ENCODE data around the gene PHLDA1. TPM values are rescaled to one million over a fixed set of nuclear protein-coding genes. Genes with fewer than 3 reads are reported as not detected.
A peak's percentile ranks its signal among the peaks of the same experiment; 100 is the strongest.

PHLDA1 gene
- total and polyA plus RNA-seq, 10 of the 15 experiments (the other 5 are each of a cell fraction or from before 2014, with no cell fraction given), result 0.66 to 14.2 (median 1.3) TPM

DNA sequence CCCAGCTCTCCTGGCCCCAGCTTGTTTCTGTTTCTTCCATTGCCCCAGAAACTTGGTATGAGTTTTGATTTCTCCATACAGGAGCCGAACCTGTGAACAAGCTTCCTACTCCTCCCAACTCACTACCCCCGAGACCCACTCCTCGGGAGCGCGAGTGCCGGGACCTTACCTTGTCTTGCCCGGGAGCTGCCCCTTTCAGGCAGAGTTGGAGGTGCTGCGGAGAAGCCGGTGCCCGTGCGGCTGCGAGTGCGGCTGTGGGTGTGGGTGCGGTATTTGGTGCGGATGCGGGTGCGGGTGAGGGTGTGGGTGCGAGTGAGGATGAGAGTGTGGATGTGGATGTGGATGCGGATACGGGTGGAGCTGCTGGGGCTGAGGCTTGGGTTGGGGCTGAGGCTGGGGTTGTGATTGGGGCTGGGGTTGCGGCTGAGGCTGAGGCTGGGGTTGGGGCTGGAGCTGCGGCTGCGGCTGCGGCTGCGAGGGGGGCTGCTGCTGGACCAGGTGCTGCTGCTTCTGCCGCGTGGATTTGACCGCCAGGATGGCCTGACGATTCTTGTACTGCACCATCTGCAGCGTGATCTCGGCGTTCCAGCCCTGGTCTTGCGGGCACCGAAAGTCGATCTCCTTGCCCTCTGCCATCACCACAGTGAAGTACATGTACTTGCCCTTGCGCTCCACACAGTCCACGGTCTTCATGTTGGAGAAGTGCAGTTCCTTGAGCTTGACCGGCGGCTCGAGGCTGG, 1.1 kb downstream of the PHLDA1 start (continued):
- TF ChIP-seq RAD21 (IDR thresholded peaks at IDR 0.05; ENCODE audit: insufficient read depth, low read depth, low read length), result 0 out of 2 replicates have a peak, but pooled peaks have one; percentile 5
- no peak for TF ChIP-seq SPI1 (IDR thresholded peaks at IDR 0.05; ENCODE audit: borderline replicate concordance, insufficient read depth, low read depth, low read length)
- TF ChIP-seq NBN (IDR thresholded peaks at IDR 0.05), result peak; percentile 67
- peak; percentile 40; the same call in 1 of the 2 replicates for TF ChIP-seq EED (IDR thresholded peaks at IDR 0.05; ENCODE audit: low read depth)
- TF ChIP-seq HCFC1 (IDR thresholded peaks at IDR 0.05; ENCODE audit: low read length), result no peak
- no peak for TF ChIP-seq STAT3 (IDR thresholded peaks at IDR 0.05; ENCODE audit: low read depth, low read length)
- TF ChIP-seq MYC (IDR thresholded peaks at IDR 0.05; ENCODE audit: insufficient read depth, insufficient read length, insufficient replicate concordance, low read length, severe bottlenecking), result no peak
- TF ChIP-seq MTA2 (IDR thresholded peaks at IDR 0.05; ENCODE audit: low read depth), result peak; percentile 28; the same call in 1 of the 2 replicates
- TF ChIP-seq SREBF2 (IDR thresholded peaks at IDR 0.05; ENCODE audit: low read length), result no peak
- TF ChIP-seq BCL11A (IDR thresholded peaks at IDR 0.05; ENCODE audit: low read depth, low read length), result no peak
- TF ChIP-seq, protein P1, sequence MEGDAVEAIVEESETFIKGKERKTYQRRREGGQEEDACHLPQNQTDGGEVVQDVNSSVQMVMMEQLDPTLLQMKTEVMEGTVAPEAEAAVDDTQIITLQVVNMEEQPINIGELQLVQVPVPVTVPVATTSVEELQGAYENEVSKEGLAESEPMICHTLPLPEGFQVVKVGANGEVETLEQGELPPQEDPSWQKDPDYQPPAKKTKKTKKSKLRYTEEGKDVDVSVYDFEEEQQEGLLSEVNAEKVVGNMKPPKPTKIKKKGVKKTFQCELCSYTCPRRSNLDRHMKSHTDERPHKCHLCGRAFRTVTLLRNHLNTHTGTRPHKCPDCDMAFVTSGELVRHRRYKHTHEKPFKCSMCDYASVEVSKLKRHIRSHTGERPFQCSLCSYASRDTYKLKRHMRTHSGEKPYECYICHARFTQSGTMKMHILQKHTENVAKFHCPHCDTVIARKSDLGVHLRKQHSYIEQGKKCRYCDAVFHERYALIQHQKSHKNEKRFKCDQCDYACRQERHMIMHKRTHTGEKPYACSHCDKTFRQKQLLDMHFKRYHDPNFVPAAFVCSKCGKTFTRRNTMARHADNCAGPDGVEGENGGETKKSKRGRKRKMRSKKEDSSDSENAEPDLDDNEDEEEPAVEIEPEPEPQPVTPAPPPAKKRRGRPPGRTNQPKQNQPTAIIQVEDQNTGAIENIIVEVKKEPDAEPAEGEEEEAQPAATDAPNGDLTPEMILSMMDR (IDR thresholded peaks at IDR 0.05 in 2 of 3, conservative IDR thresholded peaks at IDR 0.05 in 1 of 3; ENCODE audit: control insufficient read depth in 2 of 3, extremely low read depth in 1 of 3, insufficient read depth in 1 of 3, low read depth in 3 of 3, low read length in 3 of 3), result no peak
- TF ChIP-seq ZNF592 (IDR thresholded peaks at IDR 0.05), result no peak
- no peak for TF ChIP-seq CBX5 (IDR thresholded peaks at IDR 0.05; ENCODE audit: low read depth)
- no peak for TF ChIP-seq CEBPZ (IDR thresholded peaks at IDR 0.05; ENCODE audit: low read depth, low read length)
- peak; percentile 46 for TF ChIP-seq RUNX3 (IDR thresholded peaks at IDR 0.05; ENCODE audit: low read length)
- no peak for TF ChIP-seq ZBTB11 (CRISPR knock-in tag; IDR thresholded peaks at IDR 0.05)
- peak; percentile 43; the same call in 1 of the 2 replicates for TF ChIP-seq IKZF1 (conservative IDR thresholded peaks at IDR 0.05)
